DMS153 treated with DMSO at 0.1 percent for 48 hours (cell line): Measurements from ENCODE around the gene UGT2A1.

Experiments
- DNase-seq: peaks from one replicate; lab custom pipeline; 2025; ENCODE audit not compliant: unreplicated experiment; lab: John Stamatoyannopoulos, UW

The UGT2A1 gene

DNA sequence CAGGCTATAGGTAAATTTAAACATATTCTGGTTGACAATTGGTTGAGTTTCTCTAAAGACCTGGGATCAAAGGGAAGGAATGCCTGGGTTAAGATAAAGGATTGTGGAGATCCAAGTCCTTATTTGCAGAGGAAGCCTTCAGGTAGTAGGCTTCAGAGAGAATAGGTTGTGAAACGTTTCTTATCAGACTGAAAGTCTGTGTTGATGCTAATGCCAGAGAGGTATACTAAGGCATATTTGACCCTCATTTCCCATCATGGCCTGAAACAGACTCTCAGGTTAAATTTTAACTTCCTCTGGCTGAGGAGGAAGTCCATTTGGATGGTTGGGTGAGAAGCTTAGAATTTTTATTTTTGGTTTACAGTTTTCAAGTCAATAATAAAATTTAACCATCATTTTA, 61.7 kb downstream of the UGT2A1 start:
- no peak for DNase-seq

DNA sequence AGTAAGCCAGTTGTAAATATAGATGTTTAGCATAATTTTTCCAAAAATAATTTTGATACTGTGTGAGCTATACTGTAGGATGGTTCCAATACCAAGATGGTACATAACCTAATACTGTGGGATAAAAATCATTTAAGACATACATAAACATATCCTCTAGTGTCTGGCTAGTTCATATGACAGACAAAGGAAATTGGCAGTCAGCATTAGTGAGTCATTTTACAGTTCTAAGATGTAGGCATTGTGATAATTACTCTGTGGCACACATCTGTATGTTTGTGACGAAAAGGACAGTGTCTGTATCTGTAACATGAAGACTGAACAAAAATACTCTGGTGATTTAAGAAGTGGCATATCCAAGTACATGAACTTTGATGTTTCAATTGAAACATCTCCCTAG, 63.2 kb downstream of the UGT2A1 start:
- DNase-seq, result no peak

DNA sequence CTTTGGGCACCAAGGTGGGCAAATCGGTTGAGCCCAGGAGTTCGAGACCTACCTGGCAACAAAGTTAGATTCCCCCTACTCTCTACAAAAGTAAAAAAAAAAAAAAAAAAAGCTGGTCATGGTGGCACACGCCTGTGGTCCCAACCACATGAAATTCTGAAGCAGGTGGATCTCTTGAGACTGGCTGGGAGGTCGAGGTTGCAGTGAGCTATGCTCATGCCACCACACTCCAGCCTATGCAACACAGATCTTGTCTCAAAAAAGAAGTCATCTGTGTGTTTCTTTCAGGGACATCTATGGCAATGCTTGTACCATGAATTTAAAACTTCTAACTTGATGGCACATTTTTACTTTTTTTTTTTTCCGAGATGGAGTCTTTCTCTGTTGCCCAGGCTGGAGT, 68.9 kb downstream of the UGT2A1 start:
- no peak for DNase-seq

DNA sequence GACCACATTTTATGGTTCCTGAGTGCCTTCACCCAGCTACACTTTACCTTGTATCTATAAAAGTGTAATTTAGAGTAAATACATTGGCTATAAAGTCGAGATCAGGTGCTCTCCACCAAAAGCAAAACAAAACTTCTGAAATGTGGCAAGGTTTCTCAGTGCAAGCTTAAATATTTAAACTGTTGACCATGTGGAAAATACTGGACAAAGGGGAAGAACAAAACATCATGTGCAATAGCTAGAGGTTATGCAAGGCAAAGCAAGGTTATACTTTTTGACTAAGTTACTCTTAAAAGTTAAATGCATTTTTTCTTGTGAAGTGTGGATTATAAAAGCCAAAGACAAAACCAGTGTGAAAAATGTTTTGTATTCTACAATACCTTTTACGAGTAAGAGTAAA, 69.5 kb downstream of the UGT2A1 start:
- no peak for DNase-seq

DNA sequence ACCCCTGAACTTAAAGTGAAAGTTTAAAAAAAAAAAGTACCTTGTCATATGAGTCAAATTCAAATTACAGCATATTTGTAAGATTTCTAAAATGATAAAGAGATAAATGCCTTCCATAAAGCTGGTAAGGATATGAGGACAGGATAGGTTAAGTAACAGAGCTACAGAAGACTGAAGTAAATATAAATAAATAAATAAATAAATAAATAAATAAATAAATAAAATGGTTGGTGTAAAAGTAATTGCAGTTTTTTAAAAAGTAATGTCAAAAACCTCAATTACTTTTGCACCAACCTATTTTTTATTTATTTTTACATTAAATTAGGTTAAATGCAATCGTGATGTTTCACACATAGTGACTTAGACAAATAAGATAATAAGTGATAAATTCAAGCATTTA, 75.8 kb downstream of the UGT2A1 start:
- DNase-seq, result no peak

DNA sequence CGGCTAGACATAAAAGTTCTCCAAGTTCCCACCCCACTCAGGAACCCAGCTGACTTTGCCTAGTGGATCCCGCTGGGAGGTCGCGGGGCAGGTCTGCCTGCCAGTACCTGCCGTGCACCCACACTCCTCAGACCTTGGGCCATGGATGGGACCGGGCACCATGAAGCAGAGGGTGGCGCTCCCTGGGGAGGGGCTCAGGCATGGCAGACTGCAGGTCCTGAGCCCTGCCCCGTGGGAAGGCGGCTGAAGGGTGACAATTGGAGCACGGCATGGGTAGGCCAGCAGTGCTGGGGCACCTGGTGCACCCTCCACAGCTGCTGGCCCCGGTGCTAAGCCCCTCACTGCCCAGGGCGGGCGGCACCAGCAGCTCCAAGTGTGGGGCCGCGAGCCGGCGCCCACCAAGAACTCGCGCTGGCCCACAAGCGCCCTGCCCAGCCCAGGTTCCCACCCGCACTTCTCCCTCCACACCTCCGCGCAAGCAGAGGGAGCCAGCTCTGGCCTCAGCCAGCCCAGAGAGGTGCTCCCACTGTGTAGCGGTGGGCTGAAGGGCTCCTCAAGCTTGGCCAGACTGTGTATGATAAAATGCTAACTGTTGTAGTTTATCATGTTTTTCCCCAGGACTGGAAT, 76.7 kb downstream of the UGT2A1 start:
- DNase-seq, result no peak

DNA sequence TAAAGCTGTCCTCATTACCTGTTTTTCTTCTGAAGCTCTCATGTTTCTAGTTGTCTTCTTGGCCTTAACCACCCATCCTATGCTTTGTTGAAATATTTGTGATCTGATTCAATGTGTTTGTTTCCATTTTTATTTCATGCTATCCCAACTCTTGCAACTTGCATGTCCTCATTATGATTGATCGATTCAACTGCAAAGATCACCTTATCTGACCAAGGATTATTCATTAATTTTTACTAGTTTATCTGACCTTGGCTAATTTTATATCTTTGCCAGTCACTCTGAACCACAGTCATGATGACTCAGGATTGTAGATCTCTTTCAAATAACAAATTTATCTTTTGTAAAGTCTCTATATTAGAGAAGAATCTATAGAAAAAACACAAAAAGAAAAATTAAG, 84.3 kb downstream of the UGT2A1 start:
- DNase-seq, result no peak

DNA sequence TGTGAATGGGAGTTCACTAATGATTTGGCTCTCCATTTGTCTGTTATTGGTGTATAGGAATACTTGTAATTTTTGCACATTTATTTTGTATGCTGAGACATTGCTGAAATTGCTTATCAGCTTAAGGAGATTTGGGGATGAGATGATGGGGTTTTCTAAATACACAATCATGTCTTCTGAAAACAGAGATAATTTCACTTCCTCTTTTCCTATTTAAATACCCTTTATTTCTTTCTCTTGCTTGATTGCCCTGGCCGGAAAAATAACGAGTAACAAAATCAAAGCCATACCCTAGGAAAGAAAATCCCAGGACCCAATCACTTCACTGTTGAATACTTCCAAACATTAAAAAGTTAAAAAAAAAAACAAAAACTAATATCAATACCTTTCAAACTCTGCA, 89.6 kb downstream of the UGT2A1 start:
- DNase-seq, result no peak

DNA sequence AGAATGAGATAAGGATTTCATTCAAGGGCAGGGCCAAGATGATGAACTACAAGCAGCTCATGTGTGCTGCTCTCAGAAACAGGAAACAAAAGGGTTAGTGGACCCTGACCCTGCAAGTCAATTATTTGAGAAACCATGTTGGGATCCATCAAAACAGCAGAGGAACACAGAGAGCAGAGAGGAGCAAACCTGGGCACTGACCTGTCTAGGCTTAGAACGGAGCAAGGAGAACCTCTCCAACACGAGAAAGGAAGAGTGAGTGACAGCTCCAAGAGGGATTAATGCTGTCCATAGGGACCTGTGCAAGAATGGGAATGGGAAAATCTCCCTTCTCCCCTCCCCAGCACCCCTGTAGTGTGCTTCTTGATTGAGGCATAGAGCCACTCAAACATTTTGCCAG, 103.4 kb downstream of the UGT2A1 start:
- no peak for DNase-seq

DNA sequence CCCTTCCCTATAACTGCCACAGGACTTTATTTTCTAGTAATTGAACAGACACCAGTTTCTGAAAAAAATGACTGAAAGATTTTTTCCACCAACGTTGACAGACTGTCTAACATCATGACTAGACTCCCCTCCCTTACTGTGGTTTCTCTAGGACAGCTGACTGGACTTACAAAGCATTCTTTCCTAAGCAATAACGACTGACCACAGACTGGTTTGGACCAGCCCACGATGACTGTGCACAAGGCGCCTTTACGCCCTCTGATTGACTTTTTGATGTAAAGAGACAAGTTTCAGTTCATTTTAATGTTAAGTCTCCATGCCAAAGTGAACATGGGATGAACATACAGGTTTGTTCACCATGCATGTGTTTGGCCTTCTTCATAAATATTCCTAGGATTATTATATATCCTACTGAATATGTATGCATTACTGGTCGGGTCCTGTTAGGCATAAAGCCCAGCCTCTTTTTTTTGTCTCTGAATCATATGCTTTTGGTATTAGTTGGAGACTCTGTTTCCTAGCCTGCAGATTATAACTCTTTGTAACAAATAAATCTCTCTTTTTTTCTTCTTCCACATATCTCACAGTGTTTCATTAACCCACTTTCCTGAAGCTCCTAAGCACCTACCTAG, 106.8 kb downstream of the UGT2A1 start:
- DNase-seq, result no peak
